ENCODE data around the gene TIGAR.

- TF ChIP-seq CTCF (IDR thresholded peaks at IDR 0.05) (no peak), POLR2A (IDR thresholded peaks at IDR 0.05) (no peak)
Measured at GRCh38 chr12:4325966-4326365, 5.0 kb downstream of the TIGAR start.

All from lower leg skin (tissue), 3 donors.